ENCODE measurements around the gene MRPL1.
"Not testable (repeated sequence)": the region's sequence is repeated elsewhere in the genome, so short reads cannot be mapped to it uniquely, and the experiment has no call there.

Gene MRPL1

GRCh38 chr4:77920371-77920770 lies 57.7 kb downstream of the MRPL1 start:
- no peak for DNase-seq

DNA sequence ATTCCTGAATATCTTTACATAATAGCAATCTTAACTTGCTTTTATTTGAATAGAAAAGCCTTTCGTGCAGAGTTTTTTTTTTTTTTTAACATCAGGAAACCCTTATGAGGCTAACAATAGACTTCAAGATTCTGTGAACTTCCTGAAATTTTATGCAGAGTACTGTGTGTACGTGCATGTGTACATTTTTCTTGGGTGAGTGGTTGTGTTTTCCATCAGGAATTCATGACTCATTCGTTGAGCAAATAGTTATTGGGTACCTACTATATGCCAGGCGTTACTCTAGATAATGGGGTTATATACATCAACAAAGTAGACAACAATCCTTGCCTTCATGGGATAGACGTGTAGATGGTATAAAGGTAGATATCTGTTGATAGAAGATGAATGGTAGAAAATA lies 59.1 kb downstream of the MRPL1 start:
- DNase-seq = no peak

- no peak for DNase-seq
Measured at GRCh38 chr4:77922158-77923094, 59.8 kb downstream of the MRPL1 start.

- no peak for DNase-seq
Measured at GRCh38 chr4:77927991-77928925, 65.6 kb downstream of the MRPL1 start.

DNA sequence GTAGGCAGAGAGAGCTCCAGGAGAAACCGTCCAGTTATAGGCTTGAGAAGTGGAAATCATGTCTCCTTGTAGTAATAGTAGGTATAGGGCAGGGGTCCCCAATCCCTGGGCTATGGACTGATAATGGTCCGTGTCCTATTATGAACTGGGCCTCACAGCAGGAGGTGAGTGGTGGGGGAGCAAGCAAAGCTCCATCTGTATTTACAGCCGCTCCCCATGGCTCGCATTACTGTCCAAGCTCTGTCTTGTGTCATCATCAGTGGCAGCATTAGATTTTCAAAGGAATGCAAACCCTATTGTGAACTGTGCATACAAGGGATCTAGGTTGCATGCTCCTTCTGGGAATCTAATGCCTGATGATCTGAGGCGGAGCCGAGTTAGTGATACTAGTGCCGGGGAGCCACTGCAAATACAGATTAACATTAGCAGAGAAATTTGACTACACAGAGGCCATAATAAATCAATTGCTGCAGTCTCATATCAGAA lies 67.6 kb downstream of the MRPL1 start:
- no peak for DNase-seq

GRCh38 chr4:77930876-77931275 lies 68.2 kb downstream of the MRPL1 start:
- no peak for DNase-seq

DNA sequence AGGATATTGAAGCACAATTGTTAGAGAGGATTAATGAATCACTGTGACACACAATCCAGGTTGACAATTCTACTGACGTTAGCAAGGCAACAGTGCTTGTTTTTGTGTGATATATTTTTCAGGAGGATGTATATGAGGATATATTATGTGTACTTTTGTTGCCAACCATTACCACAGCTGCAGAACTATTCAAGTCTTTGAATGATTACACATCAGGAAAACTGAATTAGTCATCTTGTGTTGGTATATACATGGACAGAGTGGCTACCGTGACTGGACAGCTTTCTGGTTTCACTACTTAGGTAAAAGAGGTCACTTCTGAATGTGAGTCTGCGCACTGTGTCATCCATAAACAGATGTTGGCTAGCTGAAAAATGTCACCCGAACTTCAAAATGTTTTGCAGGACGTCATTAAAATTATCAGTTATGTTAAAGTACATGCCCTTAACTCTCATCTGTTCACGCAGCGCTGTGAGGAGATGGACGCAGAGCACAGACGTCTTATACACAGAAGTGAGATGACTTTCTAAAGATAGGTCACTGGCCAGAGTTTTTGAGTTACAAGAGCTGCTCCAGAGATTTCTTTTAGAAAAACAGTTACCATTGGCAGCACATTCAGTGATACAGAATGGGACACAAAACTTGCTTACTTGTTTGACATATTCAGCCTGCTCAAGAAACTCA lies 69.0 kb downstream of the MRPL1 start:
- no peak for DNase-seq

DNA sequence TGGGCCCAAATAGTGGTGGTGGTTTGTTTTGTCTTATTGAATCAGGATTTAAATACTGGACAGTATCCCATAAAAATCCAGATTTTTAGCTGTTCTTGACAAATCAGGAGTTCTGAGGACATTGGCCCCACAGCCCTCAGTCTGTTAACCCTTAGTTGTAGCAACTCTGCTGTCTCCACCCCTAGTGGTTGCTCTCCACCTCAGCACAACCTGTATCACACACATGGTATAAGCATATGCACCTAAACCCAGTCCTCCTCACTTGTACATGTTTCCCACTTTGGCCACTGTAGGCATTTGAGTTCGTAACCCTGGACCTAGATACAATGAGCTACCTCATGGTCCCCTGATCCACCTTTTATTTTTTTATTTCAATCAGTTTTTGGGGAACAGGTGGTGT lies 75.9 kb downstream of the MRPL1 start:
- no peak for DNase-seq

- DNase-seq = not testable (repeated sequence)
Measured at GRCh38 chr4:77945929-77946328, 83.3 kb downstream of the MRPL1 start.

DNA sequence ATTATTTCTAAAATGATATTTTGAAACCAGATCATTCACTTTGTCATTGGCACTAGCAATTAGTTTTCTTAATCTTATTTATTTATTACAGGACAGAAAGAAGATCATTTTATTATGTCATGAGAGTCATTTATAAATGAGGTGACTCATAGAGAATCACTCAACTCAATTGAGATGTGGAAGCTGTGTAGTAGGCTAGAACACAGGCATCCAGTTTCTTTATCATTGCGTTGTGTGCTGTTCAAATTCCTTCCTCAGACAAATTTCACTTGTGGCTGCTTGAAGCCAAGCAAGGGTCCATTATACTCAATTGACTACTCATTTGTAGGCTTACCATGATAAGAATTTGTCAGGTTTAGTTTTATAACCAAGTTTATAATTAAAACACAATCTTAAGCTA lies 87.6 kb downstream of the MRPL1 start:
- DNase-seq = no peak

DNA sequence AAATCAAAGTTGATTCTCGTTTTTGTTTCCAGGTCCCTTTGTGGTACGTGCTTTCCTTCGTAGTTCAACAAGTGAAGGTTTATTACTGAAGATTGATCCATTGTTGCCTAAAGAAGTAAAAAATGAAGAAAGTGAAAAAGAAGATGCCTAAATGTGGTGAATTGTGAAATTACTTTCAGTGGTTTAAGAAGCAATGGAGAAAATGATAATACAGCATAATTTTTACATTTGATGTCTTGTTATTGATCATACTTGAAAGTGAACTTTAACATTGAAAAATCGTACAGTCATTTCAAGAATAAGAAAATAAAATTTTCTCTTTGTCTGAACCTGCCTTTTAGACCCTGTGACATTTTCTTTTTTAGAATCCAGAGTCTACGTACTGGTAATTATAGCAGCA lies 89.8 kb downstream of the MRPL1 start:
- no peak for DNase-seq

DNA sequence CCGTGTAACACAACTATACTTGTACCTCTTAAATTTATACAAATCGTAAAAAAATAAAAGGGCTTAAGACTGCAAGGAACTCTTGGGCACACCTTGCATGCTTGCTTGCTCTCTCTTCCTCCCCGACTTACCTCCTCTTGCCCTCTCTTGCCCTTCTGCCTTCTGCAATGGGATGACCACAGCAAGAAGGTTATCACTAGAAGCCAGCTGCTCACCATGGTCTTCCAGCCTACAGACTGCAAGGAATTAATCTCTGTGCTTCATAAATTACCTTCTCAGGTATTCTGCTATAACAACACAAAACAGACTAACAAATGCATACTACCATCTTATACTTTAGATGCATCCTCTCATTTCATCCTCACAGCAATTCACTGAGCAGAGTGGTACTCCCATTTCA lies 92.1 kb downstream of the MRPL1 start:
- DNase-seq = no peak

DNA sequence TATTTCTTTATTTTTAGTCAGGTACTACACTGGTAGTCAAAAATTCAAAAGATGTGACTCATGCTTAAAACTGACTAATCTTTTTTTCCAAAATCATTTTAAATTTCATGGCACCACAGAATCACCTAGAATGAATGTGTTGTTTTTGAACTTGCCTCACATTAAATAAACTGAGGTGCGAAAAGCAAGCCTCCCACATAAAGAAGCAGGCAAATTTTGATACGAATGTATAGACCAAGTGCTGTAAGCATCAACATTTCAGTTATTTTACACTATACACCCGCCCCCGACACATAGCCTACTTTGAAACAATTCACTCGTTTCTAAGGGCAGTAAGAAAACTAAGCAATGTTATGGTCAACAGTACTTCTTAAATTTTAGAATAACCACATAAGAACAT lies 94.3 kb downstream of the MRPL1 start:
- DNase-seq = no peak

GRCh38 chr4:77958897-77959296 lies 96.3 kb downstream of the MRPL1 start:
- no peak for DNase-seq

DNA sequence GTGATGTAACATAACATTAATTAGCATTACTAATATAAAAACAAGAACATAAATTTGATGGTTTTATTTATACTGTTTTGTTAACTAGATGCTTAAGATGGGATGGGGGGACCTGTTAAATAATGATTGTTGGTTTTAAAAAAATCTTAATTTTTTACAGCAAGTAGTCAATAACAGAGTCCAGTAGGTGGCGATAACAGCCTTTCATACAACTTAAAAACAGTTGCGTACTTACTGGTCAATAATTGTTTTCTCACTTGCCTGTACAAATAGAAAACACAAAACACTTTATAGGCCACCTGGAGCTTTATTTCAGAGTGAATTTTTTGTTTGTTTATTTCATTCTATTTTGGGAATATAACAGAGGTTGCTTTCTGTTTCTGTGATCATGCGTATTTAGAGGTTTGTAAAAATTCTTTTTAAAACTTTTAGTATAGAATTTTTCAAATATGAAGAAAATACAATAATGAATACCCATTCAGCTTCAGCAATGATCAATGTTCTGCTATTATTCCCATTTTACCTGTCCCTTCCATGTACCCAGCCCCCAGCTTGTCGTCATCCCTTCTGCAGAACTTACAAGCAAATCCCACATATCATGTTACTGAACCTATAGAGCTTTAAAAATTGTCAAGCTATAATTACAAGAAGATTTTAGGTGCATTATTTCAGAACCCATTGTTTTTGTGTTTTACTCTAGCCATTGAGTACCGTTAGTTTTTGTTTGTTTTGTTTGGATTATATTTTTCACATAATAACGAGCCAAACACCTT lies 97.1 kb downstream of the MRPL1 start:
- no peak for DNase-seq

DNA sequence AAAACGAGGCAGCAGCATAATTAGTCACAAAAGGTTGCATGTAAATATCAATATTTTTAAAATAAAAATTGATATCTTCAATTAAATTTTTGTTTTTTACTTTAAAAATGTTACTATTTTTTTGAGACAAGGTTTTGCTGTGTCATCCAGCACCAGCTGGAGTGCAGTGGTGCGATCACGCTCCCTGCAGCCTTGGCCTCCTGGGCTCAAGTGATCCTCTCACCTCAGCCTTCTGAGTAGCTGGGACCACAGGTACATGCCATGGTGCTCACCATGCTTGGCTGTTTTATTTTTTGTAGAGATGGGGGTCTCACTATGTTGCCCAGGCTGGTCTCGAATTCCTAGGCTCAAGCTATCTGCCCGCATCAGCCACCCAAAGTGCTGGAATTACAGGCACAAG lies 97.7 kb downstream of the MRPL1 start:
- no peak for DNase-seq

- DNase-seq = no peak
Measured at GRCh38 chr4:77963004-77963403, 100.4 kb downstream of the MRPL1 start.

DNA sequence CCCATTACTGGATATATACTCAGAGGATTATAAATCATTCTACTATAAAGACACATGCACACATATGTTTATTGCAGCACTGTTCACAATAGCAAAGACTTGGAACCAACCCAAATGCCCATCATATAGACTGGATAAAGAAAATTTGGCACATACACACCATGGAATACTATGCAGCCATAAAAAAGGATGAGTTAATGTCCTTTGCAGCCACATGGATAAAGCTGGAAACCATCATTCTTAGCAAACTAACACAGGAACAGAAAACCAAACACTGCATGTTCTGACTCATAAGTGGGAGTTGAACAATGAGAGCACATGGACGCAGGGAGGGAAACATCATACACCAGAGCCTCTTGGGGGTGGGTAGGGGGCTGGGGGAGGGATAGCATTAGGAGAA lies 111.0 kb downstream of the MRPL1 start:
- not testable (repeated sequence) for DNase-seq

- DNase-seq = not testable (repeated sequence)
Measured at GRCh38 chr4:77982900-77983540, 120.4 kb downstream of the MRPL1 start.

DNA sequence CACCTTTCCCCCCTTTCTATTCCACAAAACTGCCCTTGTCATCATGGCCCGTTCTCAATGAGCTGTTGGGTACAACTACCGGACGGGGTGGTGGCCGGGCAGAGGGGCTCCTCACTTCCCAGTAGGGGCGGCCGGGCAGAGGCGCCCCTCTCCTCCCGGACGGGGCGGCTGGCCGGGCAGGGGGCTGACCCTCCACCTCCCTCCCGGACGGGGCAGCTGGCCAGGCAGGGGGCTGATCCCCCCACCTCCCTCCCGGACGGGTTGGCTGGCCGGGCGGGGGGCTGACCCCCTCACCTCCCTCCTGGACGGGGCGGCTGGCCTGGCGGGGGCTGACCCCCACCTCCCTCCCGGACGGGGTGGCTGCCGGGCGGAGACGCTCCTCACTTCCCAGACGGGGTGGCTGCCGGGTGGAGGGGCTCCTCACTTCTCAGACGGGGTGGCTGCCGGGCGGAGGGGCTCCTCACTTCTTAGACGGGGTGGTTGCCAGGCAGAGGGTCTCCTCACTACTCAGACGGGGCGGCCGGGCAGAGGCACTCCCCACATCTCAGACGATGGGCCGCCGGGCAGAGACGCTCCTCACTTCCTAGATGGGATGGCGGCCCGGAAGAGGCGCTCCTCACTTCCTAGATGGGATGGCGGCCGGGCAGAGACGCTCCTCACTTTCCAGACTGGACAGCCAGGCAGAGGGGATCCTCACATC lies 121.1 kb downstream of the MRPL1 start:
- not testable (repeated sequence) for DNase-seq

GRCh38 chr4:77989968-77990367 lies 127.3 kb downstream of the MRPL1 start:
- DNase-seq = no peak
